Stimulated activated CD4-positive, alpha-beta T cell treated with anti-CD3 and anti-CD28 coated beads, Interleukin-4, amount 100 ng/mL, for 48 hours (primary cell): ENCODE measurements around the gene NEIL1.
"Not testable (repeated sequence)": the region's sequence is repeated elsewhere in the genome, so short reads cannot be mapped to it uniquely, and the experiment has no call there.

Experiments used
- DNase-seq, 2 donors: peaks; one replicate each; pipeline ENCODE4 v3.0.0-alpha.2; 2020; ENCODE audit warnings: low read depth in 2 of 2

The NEIL1 gene

DNA sequence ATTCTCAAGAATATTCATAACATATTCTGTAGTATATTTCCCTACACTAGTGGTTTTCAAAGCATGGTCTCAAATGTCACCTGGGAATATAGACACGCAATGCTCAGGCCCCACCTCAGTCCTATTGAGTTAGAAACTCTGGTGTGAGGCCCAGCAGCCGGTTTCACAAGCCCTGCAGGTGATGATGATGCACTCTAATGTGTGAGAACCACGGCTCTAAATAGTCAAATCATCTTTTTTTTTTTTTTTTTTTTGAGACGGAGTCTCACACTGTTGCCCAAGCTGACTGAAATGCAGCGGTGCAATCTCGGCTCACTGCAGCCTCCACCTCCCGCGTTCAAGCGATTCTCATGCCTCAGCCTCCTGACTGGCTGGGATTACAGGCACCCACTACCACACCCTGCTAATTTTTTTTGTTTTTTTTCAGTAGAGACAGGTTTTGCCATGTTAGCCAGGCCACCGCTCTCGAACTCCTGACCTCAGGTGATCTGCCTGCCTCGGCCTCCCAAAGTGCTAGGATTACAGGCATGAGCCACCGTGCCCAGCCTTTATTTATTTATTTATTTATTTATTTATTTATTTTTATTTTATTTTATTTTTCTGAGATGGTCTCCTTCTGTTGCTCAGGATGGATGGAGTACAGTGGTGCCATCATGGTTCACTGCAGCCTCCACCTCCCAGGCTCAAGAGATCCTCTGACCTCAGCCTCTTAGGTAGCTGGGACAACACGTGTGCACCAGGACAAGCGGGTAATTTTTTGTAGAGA lies 13.0 kb upstream of the NEIL1 start:
- DNase-seq, result not testable (repeated sequence)

DNA sequence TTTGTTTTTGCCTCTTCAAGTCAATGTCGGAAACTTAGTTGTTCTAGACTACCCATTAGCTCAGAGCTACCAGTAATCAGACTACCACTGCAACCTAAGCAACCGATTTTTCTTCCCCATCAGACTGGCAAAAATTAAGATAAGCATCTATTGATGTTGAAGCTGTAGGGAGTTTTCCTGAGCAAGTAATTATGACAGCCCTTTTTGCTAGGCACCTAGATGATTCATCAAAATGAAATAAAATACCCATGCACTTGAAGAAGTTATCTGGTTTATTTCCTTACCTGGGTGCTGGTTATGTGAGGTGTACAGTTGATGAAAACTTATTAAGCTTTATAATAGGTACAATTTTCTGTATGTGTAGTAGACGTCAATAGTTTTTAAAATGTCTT lies 11.5 kb upstream of the NEIL1 start:
- no peak for DNase-seq

DNA sequence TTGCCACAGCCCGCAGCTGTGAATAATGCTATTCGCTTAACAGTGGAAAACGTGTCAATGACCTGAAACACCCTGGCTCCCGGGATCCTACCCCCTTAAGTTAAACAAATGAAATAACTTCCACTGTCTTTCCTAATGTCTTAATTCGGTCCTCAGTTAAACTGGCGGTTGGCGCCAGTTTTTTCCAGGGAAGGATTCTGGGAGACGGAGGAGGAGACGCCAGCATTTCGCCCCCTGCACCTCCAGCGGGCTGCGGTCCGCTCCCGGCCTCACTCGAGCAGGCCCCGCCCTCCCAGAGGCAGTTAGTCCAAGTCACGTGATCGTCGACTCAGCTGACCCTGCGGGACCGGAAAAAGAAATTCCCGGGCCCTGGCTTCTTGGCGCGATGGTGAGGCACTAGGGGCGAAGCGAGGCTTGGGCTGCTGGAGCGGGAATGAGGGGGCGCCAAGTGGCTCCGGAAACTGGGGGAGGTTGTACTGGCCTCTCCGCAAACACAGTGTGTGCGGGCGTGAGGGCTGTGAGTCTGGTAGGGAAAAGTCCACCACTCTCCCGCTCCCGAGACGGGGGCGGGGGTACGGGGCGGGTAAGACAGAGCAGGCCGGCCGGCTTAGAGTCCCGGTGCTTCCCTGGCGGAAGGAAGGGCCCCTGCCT lies 11.0 kb upstream of the NEIL1 start, which contains the start of gene COMMD4:
TSS of gene COMMD4 (plus strand) at position 359 of the 651 bp plus-strand sequence. CDS start at position 386, 27 bp downstream.
- DNase-seq, result peak; percentile 83 to 89

DNA sequence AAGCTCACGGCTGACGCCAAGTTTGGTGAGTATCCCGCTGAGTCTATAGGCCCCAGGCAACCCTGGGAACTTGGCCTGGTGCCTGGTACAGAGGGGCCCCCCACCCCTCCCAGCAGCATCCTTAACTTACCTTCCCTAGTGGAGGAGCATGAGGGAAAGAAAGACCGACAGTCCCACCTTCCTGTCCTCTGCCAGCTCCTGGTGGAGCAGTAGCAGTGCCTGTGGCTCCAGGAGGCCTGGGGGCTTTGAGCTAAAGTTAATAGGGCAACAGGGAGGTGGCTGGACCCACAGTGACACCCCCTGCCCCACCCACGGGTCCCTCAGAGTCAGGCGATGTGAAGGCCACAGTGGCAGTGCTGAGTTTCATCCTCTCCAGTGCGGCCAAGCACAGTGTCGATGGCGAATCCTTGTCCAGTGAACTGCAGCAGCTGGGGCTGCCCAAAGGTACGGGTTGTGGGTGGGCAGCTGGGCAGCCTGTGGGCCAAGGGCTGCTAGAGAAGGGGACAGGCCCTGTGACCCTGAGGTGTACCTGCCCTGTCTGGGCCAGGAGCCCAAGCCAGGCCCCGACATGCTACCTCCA lies 8.1 kb upstream of the NEIL1 start:
- no peak for DNase-seq

DNA sequence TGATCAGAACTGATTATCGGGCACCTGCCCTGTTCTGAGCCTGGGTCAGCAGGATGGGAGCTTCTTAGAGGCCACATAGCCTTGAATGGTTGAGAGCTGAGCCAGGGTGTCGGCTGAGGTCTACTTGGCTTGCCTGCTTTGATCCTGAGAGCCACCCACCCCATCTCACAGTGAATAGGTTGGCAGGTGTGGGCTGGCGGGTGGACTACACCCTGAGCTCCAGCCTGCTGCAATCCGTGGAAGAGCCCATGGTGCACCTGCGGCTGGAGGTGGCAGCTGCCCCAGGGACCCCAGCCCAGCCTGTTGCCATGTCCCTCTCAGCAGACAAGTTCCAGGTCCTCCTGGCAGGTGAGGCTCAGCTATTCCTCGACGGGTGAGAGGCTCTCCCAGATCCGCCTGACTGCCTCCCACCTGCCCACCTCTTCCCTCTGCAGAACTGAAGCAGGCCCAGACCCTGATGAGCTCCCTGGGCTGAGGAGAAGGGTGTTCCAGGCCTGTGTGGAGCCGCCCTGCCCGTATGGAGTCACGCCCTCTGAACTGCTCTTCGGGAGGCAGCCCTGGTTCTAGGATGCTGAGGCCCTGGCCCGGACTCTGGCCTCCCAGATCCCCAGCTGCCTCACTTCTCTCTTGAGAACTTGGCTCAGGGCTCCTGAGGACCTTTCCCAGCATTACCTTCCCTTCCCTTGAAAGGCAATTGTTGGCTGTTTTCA lies 7.2 kb upstream of the NEIL1 start:
- DNase-seq, result no peak

DNA sequence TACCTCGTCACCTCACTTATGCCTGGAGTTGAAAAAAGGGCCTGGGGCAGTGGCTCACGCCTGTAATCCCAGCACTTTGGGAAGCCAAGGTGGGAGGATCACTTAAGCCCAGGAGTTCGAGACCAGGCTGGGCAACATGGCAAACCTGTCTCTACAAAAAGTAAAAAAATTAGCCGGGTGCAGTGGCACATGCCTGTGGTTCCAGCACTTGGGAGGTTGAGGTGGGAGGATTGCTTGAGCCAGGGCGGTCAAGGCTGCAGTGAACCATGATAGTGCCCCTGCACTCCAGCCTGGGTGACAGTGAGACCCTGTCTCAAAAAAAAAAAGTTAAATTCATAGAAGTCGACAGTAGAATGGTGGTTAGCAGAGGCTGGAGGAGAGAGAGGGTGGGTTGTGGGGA lies 4.6 kb upstream of the NEIL1 start:
- DNase-seq, result no peak

DNA sequence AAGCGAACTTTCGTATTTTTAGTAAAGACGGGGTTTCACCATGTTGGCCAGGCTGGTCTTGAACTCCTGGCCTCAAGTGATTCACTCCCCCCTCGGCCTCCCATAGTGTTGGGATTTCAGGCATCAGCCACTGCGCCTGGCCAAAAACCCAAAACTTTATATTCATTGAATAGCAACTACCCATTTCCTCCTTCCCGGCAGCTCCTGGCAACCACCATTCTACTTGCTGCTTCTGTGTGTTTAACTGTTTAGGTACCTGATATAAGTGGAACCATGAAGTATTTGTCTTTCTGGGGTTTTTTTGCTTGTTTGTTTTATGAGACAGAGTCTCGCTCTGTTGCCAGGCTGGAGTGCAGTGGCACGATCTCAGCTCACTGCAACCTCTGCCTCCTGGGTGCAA lies 2.9 kb upstream of the NEIL1 start:
- DNase-seq, result not testable (repeated sequence)

DNA sequence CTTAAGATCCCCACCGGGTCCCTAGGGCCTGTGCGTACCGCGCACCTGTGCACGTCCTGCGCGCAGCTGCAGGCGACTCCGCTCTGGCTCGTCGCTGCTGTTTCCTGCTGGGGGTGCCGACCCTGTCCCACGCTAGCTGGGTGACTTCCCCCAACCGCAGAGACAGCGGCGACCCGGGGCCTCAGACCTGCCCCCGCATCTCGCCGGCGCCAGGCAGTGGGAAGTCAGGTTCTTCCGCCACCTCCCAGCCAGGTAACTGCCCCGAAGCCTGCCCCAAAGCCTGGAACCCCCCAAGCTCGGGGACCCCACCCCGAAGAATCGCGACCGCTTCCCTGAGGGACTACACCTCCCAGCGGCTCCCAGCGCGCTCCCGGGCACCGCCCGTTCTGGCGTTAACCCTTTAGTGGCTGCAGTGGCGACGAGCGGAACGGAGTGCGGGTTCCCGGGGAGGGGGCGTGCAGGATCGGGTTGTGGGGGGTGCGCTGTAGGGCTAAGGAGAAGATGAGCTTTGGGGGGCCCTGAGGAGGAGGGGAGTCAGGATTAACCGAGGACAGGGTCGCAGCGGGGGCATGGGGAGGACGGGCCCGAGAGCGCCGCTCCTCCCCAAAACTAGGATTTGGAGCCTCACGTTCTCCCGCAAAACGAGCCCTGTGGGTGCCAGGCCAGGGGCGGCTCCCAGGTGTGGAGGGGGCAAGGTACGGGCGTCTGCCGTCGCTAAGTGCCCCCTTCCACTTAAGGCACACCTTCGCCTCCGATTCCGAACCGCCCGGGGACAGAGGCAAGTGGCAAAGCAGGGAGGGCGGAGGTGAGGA lies 589 bp downstream of the NEIL1 start:
- no peak for DNase-seq

DNA sequence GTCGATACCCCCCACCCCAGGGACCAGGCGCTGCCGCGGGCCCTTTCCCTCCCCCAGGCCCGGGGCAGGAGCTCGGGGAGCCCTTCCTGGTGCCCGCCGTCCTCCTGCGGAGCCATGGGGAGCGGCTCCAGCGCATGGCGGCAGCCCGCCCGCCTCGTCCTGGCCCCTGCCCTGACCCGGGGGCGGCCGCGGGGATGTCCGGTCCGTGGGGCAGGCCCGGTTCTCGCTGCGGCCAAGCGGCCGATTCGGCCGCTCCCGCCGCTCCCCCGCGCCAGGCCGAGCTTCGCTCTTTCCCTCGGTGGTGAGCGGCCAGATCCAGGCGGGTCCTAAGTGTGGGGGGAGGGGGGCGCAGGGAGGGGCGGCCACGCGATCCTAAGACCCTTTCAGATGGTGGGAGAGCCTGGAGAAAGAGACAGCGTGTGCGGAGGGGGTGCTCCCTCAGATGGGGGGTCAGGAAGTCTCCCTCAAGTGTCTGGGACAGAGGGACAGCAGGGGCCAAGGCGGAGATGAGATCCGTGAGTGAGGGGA lies 1.3 kb downstream of the NEIL1 start:
- no peak for DNase-seq

DNA sequence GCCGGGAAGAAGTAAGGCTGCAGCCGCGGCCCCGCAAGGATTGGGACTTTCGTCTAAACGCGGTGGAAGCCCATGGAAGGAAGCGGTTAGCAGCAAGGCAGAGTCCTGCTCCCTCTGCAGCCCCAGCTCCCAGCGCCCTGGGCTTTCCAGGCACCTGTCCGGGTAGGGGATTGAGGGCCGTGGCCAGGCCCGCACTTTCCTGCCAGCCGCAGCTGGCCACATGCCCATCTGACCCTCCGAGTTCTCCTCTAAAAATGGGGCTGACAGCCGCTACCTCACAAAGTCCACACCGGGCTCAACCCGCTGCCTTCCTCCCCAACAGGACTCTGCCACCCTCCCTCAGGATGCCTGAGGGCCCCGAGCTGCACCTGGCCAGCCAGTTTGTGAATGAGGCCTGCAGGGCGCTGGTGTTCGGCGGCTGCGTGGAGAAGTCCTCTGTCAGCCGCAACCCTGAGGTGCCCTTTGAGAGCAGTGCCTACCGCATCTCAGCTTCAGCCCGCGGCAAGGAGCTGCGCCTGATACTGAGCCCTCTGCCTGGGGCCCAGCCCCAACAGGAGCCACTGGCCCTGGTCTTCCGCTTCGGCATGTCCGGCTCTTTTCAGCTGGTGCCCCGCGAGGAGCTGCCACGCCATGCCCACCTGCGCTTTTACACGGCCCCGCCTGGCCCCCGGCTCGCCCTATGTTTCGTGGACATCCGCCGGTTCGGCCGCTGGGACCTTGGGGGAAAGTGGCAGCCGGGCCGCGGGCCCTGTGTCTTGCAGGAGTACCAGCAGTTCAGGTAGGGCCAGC lies 1.9 kb downstream of the NEIL1 start:
- no peak for DNase-seq

DNA sequence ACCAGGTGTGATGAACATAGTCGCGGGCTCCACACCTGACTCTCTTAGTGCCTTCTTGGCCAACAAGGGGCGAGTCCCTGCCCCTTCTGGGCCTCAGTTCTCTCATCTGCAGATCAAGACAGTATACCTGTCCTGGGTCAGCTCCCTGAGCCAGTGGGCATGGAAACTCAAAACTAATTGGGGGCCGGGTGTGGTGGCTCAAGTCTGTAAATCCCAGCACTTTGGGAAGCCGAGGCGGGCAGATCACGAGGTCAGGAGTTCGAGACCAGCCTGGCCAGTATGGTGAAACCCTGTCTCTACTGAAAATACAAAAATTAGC lies 2.5 kb downstream of the NEIL1 start:
- DNase-seq, result not testable (repeated sequence)

DNA sequence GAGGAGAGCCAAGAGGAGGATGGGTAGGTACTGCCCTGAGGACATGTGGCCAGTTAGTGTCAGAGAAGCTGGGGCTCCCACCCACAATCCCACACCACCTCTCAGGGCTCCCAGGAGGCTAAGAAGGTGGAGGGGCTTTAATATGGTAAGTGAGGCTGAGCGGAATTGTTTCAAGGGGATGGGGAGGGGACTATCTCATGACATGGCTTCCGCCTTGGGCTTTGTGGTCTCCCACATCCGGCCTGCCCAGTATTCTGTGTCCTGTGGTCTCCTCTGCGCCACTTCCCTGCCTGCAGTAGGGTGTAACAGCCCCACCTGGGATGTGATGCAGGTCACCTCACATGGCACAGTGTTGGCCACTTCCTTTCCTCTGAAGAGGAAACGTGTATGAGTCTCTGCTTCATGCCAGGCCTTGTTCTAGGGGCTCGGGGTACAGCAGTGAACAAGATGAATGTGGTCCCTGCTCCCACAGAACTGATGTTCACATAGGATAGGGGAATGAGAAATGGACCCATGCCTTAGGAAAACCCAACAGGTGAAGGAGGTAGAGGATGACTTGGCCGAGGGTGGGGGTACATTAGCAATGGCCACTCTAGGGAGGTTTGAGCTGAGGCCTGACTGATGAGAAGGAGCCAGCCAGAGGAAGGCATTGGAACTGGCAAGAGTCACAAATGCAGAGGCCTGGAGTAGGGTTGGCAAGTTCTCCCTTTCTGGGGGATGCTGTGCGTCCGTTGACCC lies 3.2 kb downstream of the NEIL1 start:
- peak in 1 of 2 donors; percentile 45 for DNase-seq

DNA sequence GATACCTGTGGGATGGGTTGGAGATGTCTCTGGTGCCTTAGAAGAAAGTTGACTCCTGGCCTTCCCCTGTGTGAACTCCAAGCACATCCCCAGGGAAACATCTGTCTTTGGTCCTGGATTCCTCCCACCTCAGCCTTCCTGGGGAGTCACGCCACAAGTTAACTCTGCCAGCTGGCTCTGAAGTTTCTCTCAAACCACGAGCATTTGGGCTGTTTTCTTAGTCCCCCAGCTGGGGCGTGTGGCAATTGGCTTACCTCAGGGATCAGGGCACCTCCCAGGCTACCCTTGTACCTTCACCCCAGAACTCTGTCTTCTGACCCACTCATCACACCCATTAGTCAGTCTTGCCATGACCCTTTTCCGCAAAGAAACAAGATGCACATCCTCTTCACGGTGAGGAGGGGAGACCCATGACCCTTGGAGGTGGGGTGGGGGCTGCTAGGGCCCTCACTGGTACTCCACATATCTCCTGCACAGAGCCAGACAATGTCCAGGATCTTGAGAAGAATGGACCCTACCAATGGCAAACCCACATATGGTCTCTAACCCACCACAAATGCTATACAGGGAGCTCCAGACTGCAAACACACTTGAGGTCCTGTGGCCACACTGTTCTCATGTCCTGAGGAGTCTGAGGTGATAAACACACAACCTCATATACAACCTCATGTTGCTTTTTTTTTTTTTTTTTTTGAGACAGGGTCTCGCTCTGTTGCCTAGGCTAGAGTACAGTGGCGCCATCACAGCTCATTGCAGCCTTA lies 3.9 kb downstream of the NEIL1 start:
- DNase-seq, result no peak

DNA sequence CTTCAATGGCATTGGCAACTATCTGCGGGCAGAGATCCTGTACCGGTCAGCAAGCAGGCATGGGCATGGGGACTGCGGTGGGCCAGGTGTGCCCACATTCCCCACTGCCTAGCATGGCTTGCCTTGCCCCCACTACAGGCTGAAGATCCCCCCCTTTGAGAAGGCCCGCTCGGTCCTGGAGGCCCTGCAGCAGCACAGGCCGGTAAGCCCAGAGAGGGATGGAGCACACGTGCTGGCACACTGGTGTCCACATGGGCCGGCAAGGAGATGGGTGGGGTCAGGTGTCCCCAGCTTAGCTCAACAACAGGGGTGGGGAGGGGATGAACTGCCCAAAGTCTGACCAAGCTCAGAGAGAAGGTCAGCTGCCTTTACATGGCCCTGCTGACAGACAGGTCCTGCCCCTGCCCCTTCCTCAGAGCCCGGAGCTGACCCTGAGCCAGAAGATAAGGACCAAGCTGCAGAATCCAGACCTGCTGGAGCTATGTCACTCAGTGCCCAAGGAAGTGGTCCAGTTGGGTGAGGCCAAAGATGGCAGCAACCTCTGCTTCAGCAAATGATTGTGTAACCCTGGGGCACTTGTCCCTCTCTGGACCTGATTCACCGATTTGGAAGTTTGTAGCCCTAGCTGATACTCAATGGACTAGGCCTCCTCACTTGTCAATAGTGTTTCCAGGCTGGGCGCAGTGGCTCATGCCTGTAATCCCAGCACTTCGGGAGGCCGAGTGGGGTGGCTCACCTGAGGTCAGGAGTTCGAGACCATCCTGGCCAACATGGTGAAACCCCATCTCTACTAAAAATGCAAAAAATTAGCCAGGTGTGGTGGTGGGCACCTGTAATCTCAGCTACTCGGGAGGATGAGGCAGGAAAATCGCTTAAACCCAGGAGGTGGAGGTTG lies 5.6 kb downstream of the NEIL1 start:
- no peak for DNase-seq

DNA sequence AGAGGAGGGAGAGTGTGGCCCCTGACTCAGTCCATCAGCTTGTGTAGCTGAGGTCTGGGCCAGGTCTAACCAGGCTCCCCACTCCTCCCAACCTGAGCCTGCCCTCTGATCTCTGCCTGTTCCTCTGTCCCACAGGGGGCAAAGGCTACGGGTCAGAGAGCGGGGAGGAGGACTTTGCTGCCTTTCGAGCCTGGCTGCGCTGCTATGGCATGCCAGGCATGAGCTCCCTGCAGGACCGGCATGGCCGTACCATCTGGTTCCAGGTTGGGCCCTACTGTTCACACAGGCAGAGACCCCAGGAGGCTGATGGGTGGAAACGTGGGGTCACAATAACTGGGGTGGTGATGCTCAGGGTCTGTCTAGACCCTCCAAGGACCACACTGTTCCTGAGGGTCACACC lies 6.8 kb downstream of the NEIL1 start:
- DNase-seq, result no peak

DNA sequence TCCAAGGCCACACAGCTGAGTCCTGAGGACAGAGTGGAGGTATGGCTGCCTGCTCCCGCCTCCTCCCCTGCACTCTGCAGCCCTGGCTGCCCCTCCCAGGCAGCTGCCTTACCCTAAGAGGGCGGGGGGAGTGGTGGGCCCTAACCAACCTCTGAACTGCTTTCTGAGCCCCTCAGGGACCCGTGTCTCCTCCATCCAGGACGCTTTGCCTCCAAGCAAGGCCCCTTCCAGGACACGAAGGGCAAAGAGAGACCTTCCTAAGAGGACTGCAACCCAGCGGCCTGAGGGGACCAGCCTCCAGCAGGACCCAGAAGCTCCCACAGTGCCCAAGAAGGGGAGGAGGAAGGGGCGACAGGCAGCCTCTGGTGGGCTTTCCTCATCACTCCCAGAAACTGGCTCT lies 7.6 kb downstream of the NEIL1 start:
- no peak for DNase-seq

DNA sequence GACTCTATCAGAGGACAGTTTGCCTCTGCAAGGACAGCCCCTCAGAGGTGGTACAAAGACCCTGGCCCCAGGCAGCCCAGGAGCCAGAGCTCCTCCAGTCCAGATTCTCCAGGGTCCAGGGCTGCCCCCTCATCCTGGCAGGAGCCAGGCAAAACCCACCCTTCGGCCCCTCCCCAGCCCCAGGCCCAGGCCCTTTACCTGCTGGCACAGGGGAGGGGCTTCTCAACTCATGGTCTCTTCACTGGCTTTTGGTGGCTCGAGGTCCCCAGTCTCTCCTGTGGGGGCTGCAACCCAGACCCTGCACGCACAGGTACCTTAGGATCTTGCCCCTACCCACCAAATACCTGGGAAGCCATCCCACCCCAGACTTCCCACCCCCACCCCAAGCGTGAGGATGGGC lies 8.5 kb downstream of the NEIL1 start:
- no peak for DNase-seq

DNA sequence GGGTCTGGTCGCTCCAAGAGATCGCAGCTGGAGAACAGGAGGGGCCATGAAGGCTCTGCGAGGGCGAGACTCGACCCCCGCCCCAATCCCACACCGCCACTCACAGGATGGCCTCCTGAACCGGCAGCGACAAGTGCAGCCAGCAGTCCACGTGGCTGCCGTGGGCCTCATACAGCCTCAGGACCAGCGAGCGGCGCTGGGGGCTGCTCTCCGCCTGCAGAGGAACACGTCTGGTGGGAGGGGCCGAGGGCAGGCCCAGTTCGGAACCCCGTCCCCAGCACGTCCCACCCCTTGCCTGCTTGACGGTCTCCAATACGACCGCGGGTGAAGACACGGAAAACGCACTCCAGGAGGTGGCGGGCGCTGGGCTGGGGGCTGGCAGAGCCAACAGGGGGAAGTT lies 9.2 kb downstream of the NEIL1 start:
- no peak for DNase-seq
